SJCRH30 (cell line): ENCODE measurements around the gene TNNC1. TPM values are rescaled to one million over a fixed set of nuclear protein-coding genes. Genes with fewer than 3 reads are reported as not detected.

Source experiments
- DNase-seq, 2 experiments: peaks; one replicate each; pipeline ENCODE4 v3.0.0-alpha.2; 2015 to 2020
- H3K27ac ChIP-seq: fragments of 250-450 bp; sonication (Bioruptor Pico); 2 replicates; pipeline ENCODE4 v1.5.1; 2020; ENCODE audit warnings: mild to moderate bottlenecking, moderate library complexity
- H3K27me3 ChIP-seq: fragments of 250-450 bp; sonication (Bioruptor Pico); 2 replicates; pipeline ENCODE4 v1.5.1; 2020; ENCODE audit warnings: mild to moderate bottlenecking, moderate library complexity
- H3K36me3 ChIP-seq: fragments of 250-450 bp; sonication (Bioruptor Pico); 2 replicates; pipeline ENCODE4 v1.5.1; 2020; ENCODE audit warnings: mild to moderate bottlenecking, moderate library complexity
- H3K4me1 ChIP-seq: fragments of 250-450 bp; sonication (Bioruptor Pico); 2 replicates; pipeline ENCODE4 v1.5.1; 2020; ENCODE audit warnings: mild to moderate bottlenecking, moderate library complexity
- H3K4me3 ChIP-seq: fragments of 250-450 bp; sonication (Bioruptor Pico); 2 replicates; pipeline ENCODE4 v1.5.1; 2020; ENCODE audit warnings: mild to moderate bottlenecking, moderate library complexity
- H3K9me3 ChIP-seq: fragments of 250-450 bp; sonication (Bioruptor Pico); replicated peaks from 2 replicates; pipeline ENCODE4 v1.5.1; 2020; ENCODE audit warnings: mild to moderate bottlenecking, moderate library complexity
- total RNA-seq: library from RNA; depleted of rRNA; stranded (reverse); fragments of >200 nt; shearing (Covaris generic); gene quantifications from 2 replicates; pipeline ENCODE4 v1.2.3, GENCODE V29; 2014

Gene TNNC1
- total RNA-seq, 1 experiment from 2014 or later = 8.5 TPM

GRCh38 chr3:52420388-52420787 lies 33.5 kb downstream of the TNNC1 start:
- no peaks in the 10 kb centered on the region for H3K36me3 ChIP-seq
- H3K27me3 ChIP-seq = no peaks in the 10 kb centered on the region
- peaks cover 16% of the 10 kb centered on the region for H3K4me1 ChIP-seq
- H3K27ac ChIP-seq = no peak overlapping the region
- DNase-seq = peak; percentile 37 to 72
- no peak overlapping the region for H3K4me3 ChIP-seq
- no peaks in the 10 kb centered on the region for H3K9me3 ChIP-seq

GRCh38 chr3:52415800-52416199 lies 38.0 kb downstream of the TNNC1 start:
- Histone ChIP-seq H3K4me3 (no peak overlapping the region), H3K36me3 (no peaks in the 10 kb centered on the region), H3K27me3 (no peaks in the 10 kb centered on the region), H3K4me1 (peaks cover 13% of the 10 kb centered on the region), H3K27ac (no peak overlapping the region), H3K9me3 (no peaks in the 10 kb centered on the region)
- no peak for DNase-seq

GRCh38 chr3:52408466-52408865 lies 45.4 kb downstream of the TNNC1 start:
- H3K27me3 ChIP-seq = no peaks in the 10 kb centered on the region
- H3K4me1 ChIP-seq = peaks cover 9% of the 10 kb centered on the region; the same call in 1 of the 2 replicates
- peaks cover 26% of the 10 kb centered on the region for H3K36me3 ChIP-seq
- no peaks in the 10 kb centered on the region for H3K9me3 ChIP-seq
- no peak overlapping the region for H3K27ac ChIP-seq
- no peak for DNase-seq
- H3K4me3 ChIP-seq = no peak overlapping the region

- H3K27ac ChIP-seq = no peak overlapping the region
- no peaks in the 10 kb centered on the region for H3K9me3 ChIP-seq
- H3K4me1 ChIP-seq = peaks cover 9% of the 10 kb centered on the region; the same call in 1 of the 2 replicates
- peaks cover 31% of the 10 kb centered on the region for H3K36me3 ChIP-seq
- H3K4me3 ChIP-seq = no peak overlapping the region
- H3K27me3 ChIP-seq = no peaks in the 10 kb centered on the region
- DNase-seq = no peak
Measured at GRCh38 chr3:52407779-52408178, 46.1 kb downstream of the TNNC1 start.

- Histone ChIP-seq H3K36me3 (peaks cover 37% of the 10 kb centered on the region), H3K9me3 (no peaks in the 10 kb centered on the region), H3K27me3 (no peaks in the 10 kb centered on the region), H3K4me3 (no peak overlapping the region), H3K4me1 (peaks cover 9% of the 10 kb centered on the region; the same call in 1 of the 2 replicates), H3K27ac (no peak overlapping the region)
- DNase-seq = no peak
Measured at GRCh38 chr3:52406791-52407510, 46.9 kb downstream of the TNNC1 start.

- Histone ChIP-seq H3K4me3 (no peak overlapping the region), H3K36me3 (peaks cover 37% of the 10 kb centered on the region), H3K4me1 (peaks cover 5% of the 10 kb centered on the region; the same call in 1 of the 2 replicates), H3K27ac (no peak overlapping the region), H3K27me3 (no peaks in the 10 kb centered on the region), H3K9me3 (no peaks in the 10 kb centered on the region)
- no peak for DNase-seq
Measured at GRCh38 chr3:52406231-52406661, 47.6 kb downstream of the TNNC1 start.

GRCh38 chr3:52405601-52406110 lies 48.2 kb downstream of the TNNC1 start:
- no peaks in the 10 kb centered on the region for H3K9me3 ChIP-seq
- no peak overlapping the region for H3K27ac ChIP-seq
- no peak overlapping the region for H3K4me3 ChIP-seq
- no peak for DNase-seq
- H3K27me3 ChIP-seq = no peaks in the 10 kb centered on the region
- H3K4me1 ChIP-seq = 0 out of 2 replicates have a peak, but pooled peaks cover 5% of the 10 kb centered on the region
- peaks cover 43% of the 10 kb centered on the region for H3K36me3 ChIP-seq

- Histone ChIP-seq H3K4me1 (0 out of 2 replicates have a peak, but pooled peaks cover 5% of the 10 kb centered on the region), H3K27ac (no peak overlapping the region), H3K27me3 (no peaks in the 10 kb centered on the region), H3K9me3 (no peaks in the 10 kb centered on the region), H3K36me3 (peaks cover 44% of the 10 kb centered on the region), H3K4me3 (no peak overlapping the region)
- DNase-seq = no peak
Measured at GRCh38 chr3:52405066-52405465, 48.8 kb downstream of the TNNC1 start.

GRCh38 chr3:52404391-52404790 lies 49.5 kb downstream of the TNNC1 start:
- Histone ChIP-seq H3K36me3 (peaks cover 44% of the 10 kb centered on the region), H3K27ac (no peak overlapping the region), H3K9me3 (no peaks in the 10 kb centered on the region), H3K27me3 (no peaks in the 10 kb centered on the region), H3K4me1 (0 out of 2 replicates have a peak, but pooled peaks cover 5% of the 10 kb centered on the region), H3K4me3 (no peak overlapping the region)
- no peak for DNase-seq

- H3K9me3 ChIP-seq = no peaks in the 10 kb centered on the region
- H3K4me1 ChIP-seq = 0 out of 2 replicates have a peak, but pooled peaks cover 4% of the 10 kb centered on the region
- no peak overlapping the region for H3K27ac ChIP-seq
- DNase-seq = peak in 1 of 2 experiments; percentile 23
- H3K27me3 ChIP-seq = no peaks in the 10 kb centered on the region
- peaks cover 44% of the 10 kb centered on the region for H3K36me3 ChIP-seq
- H3K4me3 ChIP-seq = no peak overlapping the region
Measured at GRCh38 chr3:52403955-52404354, 49.9 kb downstream of the TNNC1 start.

GRCh38 chr3:52403271-52403841 lies 50.5 kb downstream of the TNNC1 start:
- no peaks in the 10 kb centered on the region for H3K9me3 ChIP-seq
- H3K27ac ChIP-seq = no peak overlapping the region
- no peaks in the 10 kb centered on the region for H3K27me3 ChIP-seq
- H3K4me3 ChIP-seq = no peak overlapping the region
- no peaks in the 10 kb centered on the region for H3K4me1 ChIP-seq
- DNase-seq = no peak
- peaks cover 43% of the 10 kb centered on the region for H3K36me3 ChIP-seq

GRCh38 chr3:52402706-52403270 lies 51.1 kb downstream of the TNNC1 start:
- H3K4me3 ChIP-seq = no peak overlapping the region
- H3K4me1 ChIP-seq = no peaks in the 10 kb centered on the region
- no peaks in the 10 kb centered on the region for H3K27me3 ChIP-seq
- no peaks in the 10 kb centered on the region for H3K9me3 ChIP-seq
- H3K36me3 ChIP-seq = peaks cover 40% of the 10 kb centered on the region
- no peak for DNase-seq
- no peak overlapping the region for H3K27ac ChIP-seq

GRCh38 chr3:52402101-52402521 lies 51.7 kb downstream of the TNNC1 start:
- Histone ChIP-seq H3K4me1 (no peaks in the 10 kb centered on the region), H3K27ac (no peak overlapping the region), H3K9me3 (no peaks in the 10 kb centered on the region), H3K4me3 (no peak overlapping the region), H3K36me3 (peaks cover 34% of the 10 kb centered on the region), H3K27me3 (no peaks in the 10 kb centered on the region)
- DNase-seq = no peak

GRCh38 chr3:52401551-52401950 lies 52.3 kb downstream of the TNNC1 start:
- H3K4me1 ChIP-seq = no peaks in the 10 kb centered on the region
- H3K27ac ChIP-seq = no peak overlapping the region
- peaks cover 34% of the 10 kb centered on the region; the same call in 1 of the 2 replicates for H3K36me3 ChIP-seq
- H3K9me3 ChIP-seq = no peaks in the 10 kb centered on the region
- no peaks in the 10 kb centered on the region for H3K27me3 ChIP-seq
- no peak for DNase-seq
- H3K4me3 ChIP-seq = no peak overlapping the region
